Nephron (organoid): ENCODE measurements around the gene DNAJC12.
"Not testable (repeated sequence)": the region's sequence is repeated elsewhere in the genome, so short reads cannot be mapped to it uniquely, and the experiment has no call there.

Source experiments
- H3K27ac Mint-ChIP-seq, 3 experiments: 2 replicates each; pipeline ENCODE4 v1.8.0; 2020; ENCODE audit warnings: mixed read lengths in 3 of 3, mild to moderate bottlenecking in 2 of 3, moderate library complexity in 1 of 3
- H3K27me3 Mint-ChIP-seq: 2 replicates; pipeline ENCODE4 v1.8.0; 2021; ENCODE audit warnings: low read depth, mild to moderate bottlenecking, moderate library complexity, mixed read lengths
- H3K36me3 Mint-ChIP-seq: 2 replicates; pipeline ENCODE4 v1.8.0; 2020; ENCODE audit warnings: low read depth, mixed read lengths
- H3K4me1 Mint-ChIP-seq: 2 replicates; pipeline ENCODE4 v1.8.0; 2020; ENCODE audit warnings: mixed read lengths
- H3K4me3 Mint-ChIP-seq, 3 experiments: 2 replicates each; pipeline ENCODE4 v1.8.0; 2020; ENCODE audit warnings: mild to moderate bottlenecking in 3 of 3, mixed read lengths in 3 of 3, moderate library complexity in 2 of 3
- H3K9me3 Mint-ChIP-seq: 2 replicates; pipeline ENCODE4 v1.8.0; 2020; ENCODE audit warnings: mixed read lengths
- TF ChIP-seq, protein P1 (sequence below), 3 experiments: fragments of 200-600 bp; sonication (generic); IDR thresholded peaks; one replicate each; pipeline ENCODE4 v1.5.0; 2021; ENCODE audit warnings: antibody characterized with exemption in 3 of 3; ENCODE audit not compliant: unreplicated experiment in 3 of 3

DNAJC12 gene

DNA sequence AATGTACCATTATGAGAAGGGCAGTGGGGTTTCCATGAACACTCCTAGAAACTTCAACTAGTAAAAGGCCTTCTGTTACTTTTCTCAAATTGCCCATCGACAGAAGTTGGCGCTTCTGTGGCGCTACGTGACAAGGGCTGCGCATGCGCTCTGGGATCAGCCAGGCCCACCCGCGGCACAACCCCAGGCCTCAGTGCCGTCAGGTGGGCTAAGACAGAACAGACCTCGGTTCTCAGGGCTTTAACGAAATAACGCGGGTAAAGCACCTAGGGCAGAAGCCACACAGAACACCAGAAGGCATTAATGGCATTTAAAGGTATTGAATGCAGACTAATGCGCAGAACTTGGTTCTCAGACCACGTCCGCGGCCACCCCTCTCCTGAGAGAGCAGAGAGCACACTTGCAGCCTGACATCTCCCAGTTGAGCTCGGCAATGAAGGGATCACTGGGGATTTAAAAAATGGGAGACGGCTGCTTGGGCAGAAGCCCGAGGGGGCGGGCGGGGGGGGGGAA is 74.4 kb downstream of the DNAJC12 start:
- TF ChIP-seq, protein P1, sequence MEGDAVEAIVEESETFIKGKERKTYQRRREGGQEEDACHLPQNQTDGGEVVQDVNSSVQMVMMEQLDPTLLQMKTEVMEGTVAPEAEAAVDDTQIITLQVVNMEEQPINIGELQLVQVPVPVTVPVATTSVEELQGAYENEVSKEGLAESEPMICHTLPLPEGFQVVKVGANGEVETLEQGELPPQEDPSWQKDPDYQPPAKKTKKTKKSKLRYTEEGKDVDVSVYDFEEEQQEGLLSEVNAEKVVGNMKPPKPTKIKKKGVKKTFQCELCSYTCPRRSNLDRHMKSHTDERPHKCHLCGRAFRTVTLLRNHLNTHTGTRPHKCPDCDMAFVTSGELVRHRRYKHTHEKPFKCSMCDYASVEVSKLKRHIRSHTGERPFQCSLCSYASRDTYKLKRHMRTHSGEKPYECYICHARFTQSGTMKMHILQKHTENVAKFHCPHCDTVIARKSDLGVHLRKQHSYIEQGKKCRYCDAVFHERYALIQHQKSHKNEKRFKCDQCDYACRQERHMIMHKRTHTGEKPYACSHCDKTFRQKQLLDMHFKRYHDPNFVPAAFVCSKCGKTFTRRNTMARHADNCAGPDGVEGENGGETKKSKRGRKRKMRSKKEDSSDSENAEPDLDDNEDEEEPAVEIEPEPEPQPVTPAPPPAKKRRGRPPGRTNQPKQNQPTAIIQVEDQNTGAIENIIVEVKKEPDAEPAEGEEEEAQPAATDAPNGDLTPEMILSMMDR (IDR thresholded peaks at IDR 0.05; ENCODE audit: unreplicated experiment in 3 of 3), result no peak
- peak overlapping the region; percentile 93 to 96 (median 94) for H3K4me3 Mint-ChIP-seq

DNA sequence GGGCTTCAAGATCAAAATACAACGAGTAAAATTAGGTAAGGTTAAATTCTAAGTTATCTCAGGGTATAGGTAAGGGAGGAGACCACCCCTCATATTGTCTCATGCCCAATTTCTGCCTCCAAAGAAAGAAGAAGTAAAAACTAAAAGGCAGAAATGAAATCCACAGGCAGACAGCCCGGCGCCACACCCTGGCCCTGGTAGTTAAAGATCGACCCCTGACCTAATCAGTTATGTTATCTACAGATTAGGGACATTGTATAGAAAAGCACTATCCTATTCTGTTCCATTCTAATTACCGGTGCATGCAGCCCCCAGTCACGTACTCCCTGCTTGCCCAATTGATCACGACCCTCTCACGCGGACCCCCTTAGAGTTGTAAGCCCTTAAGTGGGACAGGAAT is 75.4 kb downstream of the DNAJC12 start:
- not testable (repeated sequence) for H3K9me3 Mint-ChIP-seq, H3K27me3 Mint-ChIP-seq, H3K36me3 Mint-ChIP-seq, H3K4me1 Mint-ChIP-seq
- Mint-ChIP-seq H3K27ac (peak overlapping the region in 1 of 3 experiments; percentile 58), H3K4me3 (peak overlapping the region in 2 of 3 experiments; percentile 66 to 96)

More for the DNA sequence above, 74.4 kb downstream of the DNAJC12 start:
- H3K27me3 Mint-ChIP-seq, result peaks cover 7% of the 10 kb centered on the region
- no peaks in the 10 kb centered on the region for H3K9me3 Mint-ChIP-seq
- H3K36me3 Mint-ChIP-seq, result no peaks in the 10 kb centered on the region
- H3K27ac Mint-ChIP-seq, result peak overlapping the region; percentile 95 to 96 (median 96)
- no peaks in the 10 kb centered on the region for H3K4me1 Mint-ChIP-seq

DNA sequence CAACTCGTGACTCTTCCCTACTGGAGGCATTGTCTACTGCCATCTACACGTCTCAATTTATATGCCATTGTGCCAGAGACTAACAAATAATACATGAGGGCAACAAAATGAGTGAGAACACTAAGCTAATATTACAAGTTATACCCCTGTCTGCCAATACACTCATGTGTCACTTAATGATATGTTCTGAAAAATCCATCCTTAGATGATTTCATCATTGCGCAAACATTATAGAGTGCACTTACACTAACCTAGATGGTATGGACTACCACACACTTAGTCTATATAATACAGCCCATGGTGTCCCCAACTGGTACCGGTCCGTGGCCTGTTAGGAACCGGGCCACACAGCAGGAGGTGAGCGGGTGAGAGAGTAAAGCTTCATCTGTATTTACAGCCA is 77.7 kb downstream of the DNAJC12 start:
- no peak overlapping the region for H3K4me3 Mint-ChIP-seq
- H3K27ac Mint-ChIP-seq, result no peak overlapping the region
- H3K36me3 Mint-ChIP-seq, result no peaks in the 10 kb centered on the region
- H3K4me1 Mint-ChIP-seq, result no peaks in the 10 kb centered on the region
- TF ChIP-seq, protein P1 (IDR thresholded peaks at IDR 0.05; ENCODE audit: unreplicated experiment in 3 of 3), result no peak
- peaks cover 7% of the 10 kb centered on the region for H3K27me3 Mint-ChIP-seq
- no peaks in the 10 kb centered on the region for H3K9me3 Mint-ChIP-seq
